IMR-90 (cell line): ENCODE data around the gene GLRX5. TPM values are rescaled to one million over a fixed set of nuclear protein-coding genes. Genes with fewer than 3 reads are reported as not detected.

Experiments used
- ATAC-seq: fragments of 200-7000 bp; cut with Tn5 transposase; 2 replicates; pipeline ENCODE4 v1.9.1; 2020; ENCODE audit warnings: low read depth, mild to moderate bottlenecking, moderate library complexity
- BruUV-seq: library from RNA; stranded (reverse); fragments of 400-500 nt; replicated peaks from 2 replicates; lab custom pipeline; 2021; lab: Mats Ljungman, UMichigan
- CTCF ChIA-PET: fragments of 300-600 bp; formaldehyde crosslinking; extraction: SDS; loops from one replicate; lab custom pipeline; 2021; ENCODE audit warnings: antibody characterized with exemption; lab: Yijun Ruan, JAX
- POLR2A ChIA-PET: fragments of 300-600 bp; sonication (Branson Sonifier 250); formaldehyde crosslinking; loops from one replicate; lab custom pipeline; 2022; ENCODE audit warnings: antibody characterized with exemption; ENCODE audit not compliant: unreplicated experiment; lab: Charles Lee
- DNase-seq: peaks from one replicate; pipeline ENCODE4 v3.0.0; 2013
- H2AFZ ChIP-seq: replicated peaks from 2 replicates; pipeline ENCODE3; 2013; ENCODE audit warnings: low read length, mild to moderate bottlenecking; ENCODE audit not compliant: poor library complexity
- H2AK5ac ChIP-seq: 2 replicates; pipeline ENCODE4 v1.6.1; 2013; ENCODE audit warnings: low read depth, low read length, inconsistent platforms
- H2AK9ac ChIP-seq: replicated peaks from 2 replicates; pipeline ENCODE3; 2013; ENCODE audit warnings: mild to moderate bottlenecking, low read depth, low read length, moderate library complexity; ENCODE audit not compliant: poor library complexity
- H2BK120ac ChIP-seq: 2 replicates; pipeline ENCODE4 v1.6.1; 2013; ENCODE audit warnings: low read depth, low read length, inconsistent platforms
- H2BK15ac ChIP-seq: 3 replicates; pipeline ENCODE4 v1.6.1; 2013; ENCODE audit warnings: low read depth, low read length, inconsistent platforms
- H2BK20ac ChIP-seq: 2 replicates; pipeline ENCODE4 v1.6.1; 2013; ENCODE audit warnings: low read depth, mild to moderate bottlenecking, inconsistent platforms, low read length, moderate library complexity
- H2BK5ac ChIP-seq: 2 replicates; pipeline ENCODE4 v1.6.1; 2013; ENCODE audit warnings: mild to moderate bottlenecking, low read depth, low read length, inconsistent platforms; ENCODE audit not compliant: poor library complexity, severe bottlenecking
- H3K14ac ChIP-seq: replicated peaks from 2 replicates; pipeline ENCODE4 v1.6.1; 2013; ENCODE audit warnings: low read depth, low read length, inconsistent platforms
- H3K18ac ChIP-seq: 2 replicates; pipeline ENCODE4 v1.6.1; 2013; ENCODE audit warnings: low read depth, low read length, control low read depth
- H3K23ac ChIP-seq: 2 replicates; pipeline ENCODE4 v1.6.1; 2013; ENCODE audit warnings: low read depth, low read length, inconsistent platforms
- H3K27ac ChIP-seq: 2 replicates; pipeline ENCODE4 v1.5.1; 2013; ENCODE audit warnings: mild to moderate bottlenecking, control low read depth, low read length; ENCODE audit not compliant: insufficient read depth
- H3K27me3 ChIP-seq: 2 replicates; pipeline ENCODE4 v1.6.1; 2013; ENCODE audit warnings: low read length; ENCODE audit not compliant: control insufficient read depth, insufficient read depth
- H3K36me3 ChIP-seq: 2 replicates; pipeline ENCODE4 v1.6.1; 2013; ENCODE audit warnings: low read length, mixed read lengths; ENCODE audit not compliant: control insufficient read depth, insufficient read depth
- H3K4ac ChIP-seq: 2 replicates; pipeline ENCODE4 v1.6.1; 2013; ENCODE audit warnings: low read depth, low read length, inconsistent platforms
- H3K4me1 ChIP-seq: 2 replicates; pipeline ENCODE4 v1.6.1; 2013; ENCODE audit warnings: low read length, mixed read lengths; ENCODE audit not compliant: control insufficient read depth, insufficient read depth
- H3K4me2 ChIP-seq: 2 replicates; pipeline ENCODE4 v1.6.1; 2013; ENCODE audit warnings: low read depth, mild to moderate bottlenecking, control low read depth, low read length, moderate library complexity
- H3K4me3 ChIP-seq: 2 replicates; pipeline ENCODE4 v1.5.1; 2013; ENCODE audit warnings: low read depth, mild to moderate bottlenecking, control low read depth, low read length, moderate library complexity; ENCODE audit not compliant: insufficient read depth
- H3K56ac ChIP-seq: 2 replicates; pipeline ENCODE4 v1.6.1; 2013; ENCODE audit warnings: low read length, inconsistent platforms; ENCODE audit not compliant: insufficient read depth; ENCODE audit errors: extremely low read depth
- H3K79me1 ChIP-seq, 2 experiments: 2 replicates each; pipeline ENCODE4 v1.6.1; 2013; ENCODE audit warnings: low read length in 2 of 2, inconsistent platforms in 1 of 2, low read depth in 1 of 2
- H3K9ac ChIP-seq: 2 replicates; pipeline ENCODE4 v1.6.1; 2013; ENCODE audit warnings: low read depth, low read length, control low read depth
- H3K9me1 ChIP-seq: 2 replicates; pipeline ENCODE4 v1.6.1; 2013; ENCODE audit warnings: low read length, inconsistent platforms; ENCODE audit not compliant: insufficient read depth
- H3K9me3 ChIP-seq: 2 replicates; pipeline ENCODE4 v1.6.1; 2013; ENCODE audit warnings: low read length; ENCODE audit not compliant: control insufficient read depth, insufficient read depth
- H4K20me1 ChIP-seq: 2 replicates; pipeline ENCODE4 v1.6.1; 2013; ENCODE audit warnings: low read length, inconsistent platforms; ENCODE audit not compliant: insufficient read depth
- H4K5ac ChIP-seq: 2 replicates; pipeline ENCODE4 v1.6.1; 2013; ENCODE audit warnings: mild to moderate bottlenecking, low read depth, low read length, control low read depth
- H4K8ac ChIP-seq, 2 experiments: 2 replicates each; pipeline ENCODE4 v1.6.1; 2013; ENCODE audit warnings: low read depth in 2 of 2, low read length in 2 of 2, control low read depth in 1 of 2, inconsistent platforms in 1 of 2
- H4K91ac ChIP-seq: 2 replicates; pipeline ENCODE4 v1.6.1; 2013; ENCODE audit warnings: low read depth, low read length, inconsistent platforms; ENCODE audit not compliant: insufficient read depth
- MAFK ChIP-seq: IDR thresholded peaks from 2 replicates; pipeline ENCODE4 v1.6.1; 2012; ENCODE audit warnings: low read depth, low read length, improper control_type of control experiment
- MAZ ChIP-seq: IDR thresholded peaks from 2 replicates; pipeline ENCODE4 v1.6.1; 2012; ENCODE audit warnings: low read depth, mild to moderate bottlenecking, low read length, improper control_type of control experiment, moderate library complexity, borderline replicate concordance
- RFX5 ChIP-seq: IDR thresholded peaks from 2 replicates; pipeline ENCODE4 v1.8.0; 2012; ENCODE audit warnings: low read depth, mild to moderate bottlenecking, low read length, moderate library complexity
- WGBS, 2 experiments: methylation state at CpG; one replicate each; pipeline versions ENCODE4 v1.1.5 to v1.1.7; 2013; ENCODE audit warnings: missing lambda C conversion rate in 2 of 2; ENCODE audit not compliant: insufficient read length in 1 of 2; ENCODE audit errors: extremely low coverage in 2 of 2; 5-methylcytosine and 5-hydroxymethylcytosine counted together
- dilution Hi-C: fragments of 300-500 bp; cut with HindIII; formaldehyde crosslinking; loops from one replicate; pipeline ENCODE4 v1.14.3; 2018; ENCODE audit warnings: low sequenced_read_pairs; ENCODE audit not compliant: unreplicated experiment
- in situ Hi-C: fragments of 300-500 bp; cut with MboI; formaldehyde crosslinking; loops from 3 replicates; pipeline ENCODE4 v1.14.3; 2019; ENCODE audit warnings: low sequenced_read_pairs, inconsistent platforms, mixed read lengths
- intact Hi-C: fragments of 100-400 bp; cut with micrococcal nuclease; formaldehyde crosslinking; loops from 2 replicates; pipeline ENCODE4 v1.10.0; 2022
- polyA plus RNA-seq, 3 experiments: library from polyadenylated mRNA; depleted of rRNA; stranded (reverse); fragments of >200 nt; gene quantifications; 2 replicates each; pipeline ENCODE4 v1.2.3, GENCODE V29; 2012; ENCODE audit warnings: low replicate concordance in 1 of 3
- total RNA-seq: library from RNA; depleted of rRNA; stranded (reverse); fragments of >200 nt; gene quantifications from 2 replicates; pipeline ENCODE4 v1.2.3, GENCODE V29; 2012

The GLRX5 gene
- total and polyA plus RNA-seq, 2 of the 4 experiments (the other 2 are of a cell fraction) = 32.4 to 40.4 TPM

DNA sequence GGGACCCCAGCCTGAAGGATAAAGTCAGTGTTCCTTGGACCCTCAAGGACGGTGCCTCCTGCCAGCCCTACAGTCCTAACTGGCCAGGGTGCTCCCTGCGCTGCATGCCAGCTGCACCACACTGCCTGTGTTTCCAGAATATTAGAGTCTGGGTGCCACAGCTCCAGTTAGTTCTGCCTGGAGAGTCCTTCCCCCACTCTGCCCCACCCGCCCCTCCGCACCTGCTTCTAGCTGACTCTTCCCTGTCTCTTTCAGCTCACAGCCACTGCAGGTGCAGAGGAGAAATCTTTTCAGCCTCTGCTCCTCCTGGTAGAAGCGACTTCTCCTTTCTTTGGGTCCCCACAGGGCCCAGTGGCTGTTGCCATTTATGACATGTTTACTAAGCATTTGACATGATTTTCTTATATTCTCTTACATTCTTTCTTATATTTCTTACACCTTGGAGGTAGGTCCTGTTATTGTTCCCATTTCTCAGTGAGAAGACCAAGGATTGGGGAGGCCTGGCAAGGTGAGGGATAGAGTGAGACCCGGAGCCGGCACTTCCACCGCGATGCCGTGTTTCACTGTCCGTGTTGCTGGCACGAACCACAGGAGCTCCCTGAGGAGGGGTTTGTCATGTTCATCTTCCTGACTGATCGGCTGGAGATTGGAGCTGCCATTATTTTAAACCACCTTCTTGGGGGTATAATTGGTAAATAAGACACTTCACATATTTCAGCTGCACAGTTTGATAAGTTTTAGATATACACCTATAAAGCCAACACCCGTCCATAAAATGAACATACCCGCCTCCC, 47.8 kb upstream of the GLRX5 start:
- intact Hi-C loops = no loop called here
- Histone ChIP-seq H3K36me3 (no peaks in the 10 kb centered on the region), H3K9me3 (no peaks in the 10 kb centered on the region), H4K91ac (no peak overlapping the region), H3K79me1 (peaks cover 17 to 73% of the 10 kb centered on the region in 2 experiments; a peak in 3 of 4 replicates), H3K56ac (no peak overlapping the region), H3K4me3 (no peak overlapping the region), H3K18ac (no peak overlapping the region), H3K14ac (no peak overlapping the region), H2BK5ac (no peak overlapping the region), H2AK5ac (no peak overlapping the region), H3K9me1 (peaks cover 37% of the 10 kb centered on the region), H3K23ac (no peak overlapping the region), H2AK9ac (no peak overlapping the region), H3K4me1 (peaks cover 26% of the 10 kb centered on the region), H2AFZ (no peak overlapping the region), H3K9ac (no peak overlapping the region), H4K5ac (no peak overlapping the region), H4K20me1 (peaks cover 10% of the 10 kb centered on the region; the same call in 1 of the 2 replicates), H2BK120ac (no peak overlapping the region), H3K27me3 (no peaks in the 10 kb centered on the region), H3K4me2 (no peak overlapping the region), H4K8ac (no peak overlapping the region), H3K27ac (no peak overlapping the region), H3K4ac (no peak overlapping the region), H2BK20ac (no peak overlapping the region), H2BK15ac (no peak overlapping the region)
- no TSS peak for BruUV-seq
- ChIA-PET CTCF (interaction anchor here (1.7 kb wide), 1 partner anchor 45 kb away, joined by 3 read pairs; no protein-coding TSS in a partner anchor), POLR2A (no interaction called here)
- DNase-seq = no peak
- dilution Hi-C loops = no loop called here
- no peak for ATAC-seq
- in situ Hi-C loops = no loop called here
- no peak for TF ChIP-seq MAZ
- no peak for TF ChIP-seq MAFK
- no peak for TF ChIP-seq RFX5
- WGBS, 2 experiments = no CpG with 5 or more reads among the region's 15 CpGs
